CD4-positive, alpha-beta T cell treated with Interleukin-4 for 4 hours (primary cell): ENCODE measurements around the gene JPH3.

Experiments used
- DNase-seq: peaks from one replicate; pipeline ENCODE4 v3.0.0-alpha.2; 2020

Gene JPH3

DNA sequence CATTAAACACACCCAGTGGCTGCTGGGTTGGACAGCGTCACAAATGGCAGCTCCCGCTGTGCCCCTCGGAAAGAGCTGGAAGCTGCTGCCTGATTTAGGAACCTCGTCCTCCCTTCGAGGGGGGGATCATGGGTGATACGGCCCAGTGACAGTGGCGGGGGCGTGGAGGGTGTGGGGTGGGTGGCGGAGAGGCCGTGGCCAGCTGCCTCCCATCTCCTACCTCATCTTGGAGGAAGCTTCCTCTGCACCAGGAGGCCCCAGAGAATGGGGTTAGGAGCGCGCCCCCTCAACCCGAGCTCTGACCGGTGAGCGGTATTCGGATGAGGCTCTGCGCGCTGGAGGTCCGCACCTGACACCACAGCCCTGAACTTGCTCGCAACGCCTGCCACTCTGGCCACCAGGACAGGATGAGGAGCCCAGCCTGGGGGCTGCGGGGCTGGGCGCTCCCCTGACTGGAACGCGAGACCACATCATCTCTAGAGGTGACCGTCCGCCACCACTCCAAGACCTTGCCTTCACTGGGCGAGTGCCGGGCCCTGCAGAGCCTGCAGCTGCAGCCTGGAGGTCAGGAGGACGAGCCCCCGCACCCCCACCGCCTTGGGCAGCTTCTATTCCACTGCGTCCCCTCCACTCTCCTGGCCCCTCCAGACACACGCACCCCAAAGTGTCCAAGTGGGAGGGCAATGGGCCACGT is 82.5 kb downstream of the JPH3 start:
- no peak for DNase-seq

- no peak for DNase-seq
These were observed 83.1 kb downstream of the JPH3 start for GRCh38 chr16:87685405-87685755.

DNA sequence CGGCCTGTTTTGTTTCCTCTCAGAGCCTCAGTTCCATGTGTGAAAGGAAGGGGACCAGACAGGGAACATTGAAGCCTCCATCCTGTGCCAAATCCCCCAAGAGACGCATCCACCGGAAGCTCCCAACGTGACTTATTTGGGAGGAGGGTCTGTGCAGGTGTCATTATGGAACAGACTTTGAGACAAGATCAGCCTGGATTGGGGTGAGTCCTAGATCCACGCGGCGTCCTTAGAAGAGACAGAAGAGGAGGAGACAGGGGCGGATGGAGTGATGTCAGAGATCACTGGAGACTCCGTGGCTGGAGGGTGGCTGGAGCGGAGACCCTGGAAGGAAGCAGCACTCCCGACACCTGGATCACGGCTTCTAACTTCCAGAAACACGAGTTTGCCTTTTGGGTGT is 83.5 kb downstream of the JPH3 start:
- no peak for DNase-seq

- no peak for DNase-seq
These were observed 84.4 kb downstream of the JPH3 start for GRCh38 chr16:87686697-87687096.

DNA sequence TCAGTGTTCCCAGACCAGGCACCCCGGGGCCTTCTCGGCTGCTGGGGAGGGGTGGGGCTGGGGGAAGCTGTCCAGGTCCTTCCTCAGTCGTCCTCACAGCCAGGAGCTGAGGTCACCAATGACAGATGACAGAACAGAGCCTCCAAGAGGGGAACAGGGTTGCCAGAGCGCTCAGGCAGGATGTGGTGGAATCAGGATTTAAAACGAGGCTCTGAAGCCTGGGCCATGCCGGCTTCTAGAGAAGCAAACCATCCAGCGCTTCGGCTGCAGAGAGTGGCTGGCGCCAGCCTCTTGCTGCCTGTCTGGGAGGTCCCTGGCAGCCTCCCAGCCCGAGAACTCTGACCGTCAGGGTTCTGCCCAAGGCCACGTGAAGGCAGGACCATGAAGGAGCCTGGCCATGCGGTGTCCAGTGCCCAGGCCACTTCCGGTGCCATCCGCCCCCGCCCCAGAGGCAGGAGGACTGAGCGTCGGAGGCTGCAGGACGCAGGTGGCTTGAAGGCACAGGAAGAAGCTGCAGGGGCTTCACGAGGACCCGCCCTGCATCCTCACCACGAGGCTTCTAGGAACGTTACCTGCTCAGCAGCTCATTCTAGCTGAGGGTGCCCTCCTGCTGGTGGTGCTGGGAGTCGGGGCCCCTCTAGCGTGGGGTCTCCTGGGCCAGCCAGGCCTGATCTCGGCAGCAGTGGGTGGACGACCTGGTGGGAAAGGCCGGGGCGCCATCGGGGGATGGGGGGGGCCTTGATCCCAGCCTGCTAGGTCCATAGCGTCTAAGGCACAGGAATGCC is 85.0 kb downstream of the JPH3 start:
- no peak for DNase-seq

DNA sequence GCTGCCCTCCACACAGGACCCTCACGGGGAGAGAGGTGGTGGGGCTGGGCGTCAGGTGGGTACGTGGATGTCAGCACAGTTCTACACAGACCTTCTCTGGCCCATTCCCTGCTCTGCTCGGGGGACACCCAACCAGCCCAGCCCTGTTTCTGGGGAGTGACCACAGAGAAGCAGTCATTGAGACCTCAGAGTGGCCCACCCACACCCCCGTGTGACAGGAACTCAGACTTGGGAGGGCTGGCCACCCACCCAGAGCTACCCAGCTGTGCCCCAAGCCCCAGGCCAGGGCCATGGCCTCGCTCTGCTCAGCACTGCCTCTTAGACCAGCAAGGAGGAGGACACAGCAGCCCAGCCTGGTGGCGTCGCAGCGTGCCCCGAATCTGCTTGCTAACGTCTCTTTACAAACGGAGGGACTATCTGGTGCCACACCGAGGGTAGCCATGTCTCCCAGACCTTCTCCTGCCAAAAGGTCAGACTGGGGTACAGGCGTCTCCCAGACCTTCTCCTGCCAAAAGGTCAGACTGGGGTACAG is 85.8 kb downstream of the JPH3 start:
- DNase-seq, result no peak

GRCh38 chr16:87688876-87689815 is 86.8 kb downstream of the JPH3 start:
- no peak for DNase-seq

DNA sequence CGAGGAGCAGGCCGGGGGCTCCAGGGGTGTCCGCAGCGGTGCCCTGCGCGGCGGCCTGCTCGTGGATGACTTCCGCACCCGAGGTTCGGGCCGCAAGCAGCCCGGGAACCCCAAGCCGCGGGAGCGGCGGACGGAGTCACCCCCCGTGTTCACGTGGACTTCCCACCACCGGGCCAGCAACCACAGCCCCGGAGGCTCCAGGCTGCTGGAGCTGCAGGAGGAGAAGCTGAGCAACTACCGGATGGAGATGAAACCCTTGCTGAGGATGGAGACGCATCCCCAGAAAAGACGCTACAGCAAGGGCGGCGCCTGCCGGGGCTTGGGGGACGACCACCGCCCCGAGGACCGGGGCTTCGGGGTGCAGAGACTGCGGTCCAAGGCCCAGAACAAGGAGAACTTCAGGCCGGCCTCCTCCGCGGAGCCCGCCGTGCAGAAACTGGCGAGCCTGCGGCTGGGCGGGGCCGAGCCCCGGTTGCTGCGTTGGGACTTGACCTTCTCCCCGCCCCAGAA is 87.7 kb downstream of the JPH3 start:
- no peak for DNase-seq

- DNase-seq, result no peak
These were observed 88.8 kb downstream of the JPH3 start for GRCh38 chr16:87690911-87691685.

GRCh38 chr16:87691686-87692079 is 89.4 kb downstream of the JPH3 start:
- DNase-seq, result no peak

- DNase-seq, result no peak
These were observed 89.9 kb downstream of the JPH3 start for GRCh38 chr16:87692176-87692575.

DNA sequence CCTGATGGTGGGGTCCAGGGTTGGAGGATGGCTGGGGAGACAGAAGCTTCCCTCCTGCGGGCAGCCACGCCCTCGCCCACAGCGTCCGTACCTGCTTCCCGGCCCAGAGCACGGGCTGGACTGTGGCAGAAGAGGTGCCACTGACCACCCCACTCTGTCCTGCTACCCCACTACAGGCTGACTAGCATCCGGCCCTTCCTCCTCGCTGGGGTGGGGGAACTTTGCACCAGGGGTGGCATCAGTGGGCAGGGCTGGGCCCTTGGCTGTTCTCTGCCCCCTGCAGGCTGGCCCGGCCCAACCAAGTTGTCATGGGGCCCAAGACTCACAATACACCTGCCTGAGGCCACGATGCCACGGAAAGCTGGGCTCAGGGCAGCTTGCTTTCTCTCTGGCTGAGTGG is 90.4 kb downstream of the JPH3 start:
- DNase-seq, result no peak

DNA sequence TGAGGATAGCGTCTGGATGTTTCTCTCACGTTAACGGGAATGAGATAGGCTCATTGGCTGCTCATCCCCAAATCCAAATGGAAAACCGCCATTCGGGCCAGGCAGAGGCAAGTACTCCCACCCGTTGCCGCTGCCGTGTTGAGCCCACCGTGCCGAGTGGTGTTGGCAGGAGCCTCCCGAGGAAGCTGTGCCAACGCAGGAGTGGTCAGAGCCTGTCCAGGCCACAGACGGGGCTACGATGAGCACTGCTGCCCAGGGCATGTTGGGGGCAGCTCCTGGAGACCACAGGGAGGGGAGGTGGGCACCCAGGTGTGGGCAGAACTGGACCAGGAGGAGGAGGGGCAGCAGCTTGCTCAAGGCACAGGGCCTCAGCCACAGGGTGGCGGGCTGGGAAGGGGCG is 91.5 kb downstream of the JPH3 start:
- DNase-seq, result no peak

DNA sequence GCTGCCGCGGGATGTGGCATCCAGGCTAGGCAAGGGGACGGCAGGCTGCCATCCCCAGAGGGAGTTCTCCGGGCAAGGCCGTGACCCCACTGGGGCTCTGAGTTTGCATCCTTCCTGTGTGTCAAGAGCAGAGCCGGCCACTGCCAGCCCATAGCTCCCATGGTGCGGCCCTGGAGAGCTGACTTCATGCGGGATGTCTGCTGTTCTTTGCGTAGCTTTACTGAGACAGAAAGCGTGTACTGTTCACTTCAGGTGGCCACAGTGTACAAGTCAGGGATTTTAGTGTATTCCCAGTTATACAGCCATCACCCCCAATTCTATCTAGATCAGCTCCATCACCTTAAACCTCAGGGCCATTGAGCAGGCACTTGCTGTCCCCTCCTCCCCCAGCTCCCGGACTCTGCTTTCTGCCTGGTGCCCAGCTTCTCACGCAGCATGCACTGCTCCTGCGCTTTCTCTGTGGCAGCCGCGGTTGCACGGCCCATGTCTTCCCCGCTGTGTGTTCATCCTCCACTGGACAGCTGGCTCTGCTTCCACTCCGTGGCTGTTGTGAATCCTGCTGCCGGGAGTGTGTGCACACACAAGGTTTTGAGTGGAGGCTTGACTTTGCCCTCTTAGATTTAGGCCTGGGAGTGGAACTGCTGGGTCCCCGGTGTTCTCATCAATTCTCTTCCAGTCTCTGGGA is 92.3 kb downstream of the JPH3 start:
- no peak for DNase-seq

DNA sequence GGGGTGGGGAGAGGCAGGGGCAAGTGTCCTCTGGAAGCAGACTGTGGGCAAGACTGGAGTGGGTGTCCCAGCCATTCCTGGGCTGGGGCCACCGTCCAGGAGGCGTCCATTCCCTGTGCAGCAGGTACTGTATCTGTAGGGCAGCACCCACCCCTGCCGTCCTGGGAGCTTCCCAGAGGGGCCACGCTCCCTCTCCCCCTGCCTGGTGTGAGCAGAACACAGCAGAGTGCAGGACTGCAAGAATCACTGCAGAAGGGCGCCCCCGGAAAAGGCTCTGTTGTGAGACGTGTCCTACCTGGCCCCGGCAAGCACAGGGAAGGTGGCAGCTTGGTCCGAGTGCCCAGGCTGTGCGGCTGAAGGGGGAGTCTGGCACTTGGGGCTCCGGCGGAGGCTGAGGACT is 93.2 kb downstream of the JPH3 start:
- DNase-seq, result no peak

- no peak for DNase-seq
These were observed 94.4 kb downstream of the JPH3 start for GRCh38 chr16:87696726-87697125.

GRCh38 chr16:87697256-87697655 is 94.9 kb downstream of the JPH3 start:
- DNase-seq, result no peak

DNA sequence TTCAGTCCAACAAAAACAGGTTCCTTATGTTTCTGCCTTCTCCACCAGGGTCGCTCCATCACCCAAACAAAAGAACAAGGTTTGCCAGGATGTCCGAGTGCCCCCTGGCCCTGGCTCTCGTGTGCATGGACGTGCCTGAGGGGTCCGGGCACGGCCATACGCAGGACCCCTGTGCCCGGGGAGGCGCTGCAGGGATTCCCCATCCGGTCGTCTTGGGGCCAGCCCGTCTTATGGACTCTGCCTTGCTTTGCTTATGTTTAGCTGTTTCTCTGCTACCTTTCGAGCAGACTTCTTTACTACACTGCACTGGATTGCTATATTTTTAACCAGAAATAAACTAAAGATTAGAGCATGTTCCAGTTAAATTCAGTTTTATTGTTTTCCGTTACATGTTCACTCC is 95.5 kb downstream of the JPH3 start:
- DNase-seq, result no peak

DNA sequence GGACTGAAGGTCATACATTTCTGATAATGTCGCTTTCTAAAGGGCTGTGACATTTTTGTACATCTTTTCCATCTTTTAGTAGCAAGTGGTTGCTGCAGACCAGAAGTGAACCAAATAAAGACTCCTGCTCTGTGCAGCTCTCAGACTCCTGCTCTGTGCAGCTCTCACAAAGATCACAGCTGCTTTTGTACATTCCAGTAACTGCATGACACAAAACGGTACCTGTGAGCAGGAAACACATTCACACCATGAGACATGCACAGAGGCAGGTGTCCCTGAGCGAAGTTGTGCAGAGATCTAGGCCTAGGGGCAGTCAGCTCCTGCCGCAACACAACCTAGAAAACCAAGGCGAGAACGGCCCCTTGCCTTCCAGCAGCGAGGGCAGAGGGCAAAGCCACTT is 95.9 kb downstream of the JPH3 start:
- no peak for DNase-seq

DNA sequence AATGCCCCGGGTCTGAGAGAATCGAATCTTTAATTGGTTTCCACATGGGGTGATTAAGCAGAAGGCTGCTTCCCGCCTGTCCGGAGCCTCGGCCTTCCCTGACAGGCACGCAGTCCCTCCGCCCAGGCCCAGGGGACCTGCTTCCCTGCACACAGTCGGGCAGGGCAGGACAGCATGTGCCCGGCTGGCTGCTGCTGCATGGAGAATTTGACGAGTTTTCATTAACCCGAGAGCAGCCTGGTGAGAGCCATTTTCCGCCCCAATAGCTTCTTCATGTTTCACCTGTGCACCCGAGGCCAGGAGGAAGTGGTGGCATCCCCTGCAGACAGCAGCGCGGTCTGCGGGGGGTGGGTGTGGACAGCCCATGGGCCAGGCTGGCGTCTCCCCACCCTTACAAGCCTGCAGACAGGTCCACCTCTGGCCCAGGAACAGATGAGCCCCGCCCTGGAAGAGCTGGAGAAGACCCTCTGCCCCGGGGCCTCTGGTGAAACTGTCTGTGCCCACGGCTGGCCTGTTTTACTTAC is 96.4 kb downstream of the JPH3 start:
- DNase-seq, result no peak

DNA sequence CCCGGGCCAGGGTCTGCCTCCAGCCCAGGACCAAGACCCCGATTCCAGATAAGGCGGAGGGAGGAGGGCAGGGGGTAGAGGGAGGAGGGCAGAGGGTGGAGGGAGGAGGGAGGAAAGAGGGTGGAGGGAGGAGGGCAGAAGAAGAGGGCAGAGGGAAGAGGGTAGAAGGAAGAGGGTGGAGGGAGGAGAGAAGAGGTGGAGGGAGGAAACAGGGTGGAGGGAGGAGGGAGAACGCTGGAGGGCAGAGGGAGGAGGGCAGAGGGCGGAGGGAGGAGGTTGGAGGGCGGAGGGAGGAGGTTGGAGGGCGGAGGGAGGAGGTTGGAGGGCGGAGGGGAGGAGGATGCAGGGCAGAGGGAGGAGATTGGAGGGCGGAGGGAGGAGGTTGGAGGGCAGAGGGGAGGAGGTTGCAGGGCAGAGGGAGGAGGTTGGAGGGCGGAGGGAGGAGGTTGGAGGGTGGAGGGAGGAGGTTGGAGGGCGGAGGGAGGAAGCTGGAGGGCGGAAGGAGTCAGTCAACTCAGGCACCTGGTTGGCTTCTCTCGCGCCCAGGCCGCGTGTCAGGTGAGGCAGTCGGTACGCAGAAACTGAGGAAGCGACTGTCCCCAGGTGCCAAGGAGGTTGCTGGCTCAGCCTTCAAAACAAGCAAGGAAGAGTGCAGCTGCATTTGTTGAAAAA is 98.2 kb downstream of the JPH3 start:
- DNase-seq, result peak; percentile 9
